ENCODE data around the gene SPDYE2B. TPM values are rescaled to one million over a fixed set of nuclear protein-coding genes. Genes with fewer than 3 reads are reported as not detected.
"Not testable (repeated sequence)": the region's sequence is repeated elsewhere in the genome, so short reads cannot be mapped to it uniquely, and the experiment has no call there.

SPDYE2B gene
- total and polyA plus RNA-seq, 5 donors from 2014 or later = 0.41 TPM; not detected in 4

GRCh38 chr7:102698962-102699750 lies 49.0 kb downstream of the SPDYE2B start:
- not testable (repeated sequence) for H3K4me1 ChIP-seq (ENCODE audit: control insufficient read depth, insufficient read depth, low read length, poor library complexity, severe bottlenecking); H3K9me3 ChIP-seq (ENCODE audit: control insufficient read depth in 2 of 2, low read length in 2 of 2); H3K27me3 ChIP-seq (ENCODE audit: control insufficient read depth, insufficient read depth, low read length); DNase-seq; H3K4me3 Mint-ChIP-seq; ATAC-seq (ENCODE audit: low read depth in 2 of 2); H3K27ac ChIP-seq (ENCODE audit: insufficient read depth, low read length, poor library complexity, severe bottlenecking); H3K4me1 Mint-ChIP-seq; H3K36me3 ChIP-seq (ENCODE audit: control insufficient read depth, insufficient read depth, low read length); H3K4me3 ChIP-seq (ENCODE audit: low read depth, low read length); H3K27me3 Mint-ChIP-seq; H3K9me3 Mint-ChIP-seq; H3K36me3 Mint-ChIP-seq
- peak overlapping the region in 1 of 3 donors; percentile 48 for H3K27ac Mint-ChIP-seq

Other genes starting within 250 kb of the SPDYE2B start
- 14.6 TPM for gene ORAI2, start 216.7 kb upstream of the SPDYE2B start, total RNA-seq
- 10 to 100 TPM; 15.8 to 26.6 (median 17.7) TPM for gene ORAI2, start 216.7 kb upstream of the SPDYE2B start, polyA plus RNA-seq
- gene ALKBH4, start 185.5 kb upstream of the SPDYE2B start, total RNA-seq = 7.4 TPM
- 10 to 100 TPM; 18.4 to 20.6 (median 19.4) TPM for gene ALKBH4, start 185.5 kb upstream of the SPDYE2B start, polyA plus RNA-seq
- 12.9 TPM for gene LRWD1, start 185.3 kb upstream of the SPDYE2B start, total RNA-seq
- gene LRWD1, start 185.3 kb upstream of the SPDYE2B start, polyA plus RNA-seq = 10 to 100 TPM; 12.4 to 15.3 (median 13.7) TPM
- 39.1 TPM for gene POLR2J, start 171.4 kb upstream of the SPDYE2B start, total RNA-seq
- 100 to 1,000 TPM in 3 of 4 donors, 10 to 100 TPM in 1; 73.9 to 109 (median 104) TPM for gene POLR2J, start 171.4 kb upstream of the SPDYE2B start, polyA plus RNA-seq
- gene RASA4B, start 132.5 kb upstream of the SPDYE2B start, total RNA-seq = 32.4 TPM
- 10 to 100 TPM in 1 of 4 donors, 1 to 10 TPM in 3; 8.0 to 14.2 (median 9.3) TPM for gene RASA4B, start 132.5 kb upstream of the SPDYE2B start, polyA plus RNA-seq
- 98.1 TPM for gene UPK3BL2, start 106.6 kb upstream of the SPDYE2B start, total RNA-seq
- gene UPK3BL2, start 106.6 kb upstream of the SPDYE2B start, polyA plus RNA-seq = 1 to 10 TPM in 3 of 4 donors, under 1 TPM in 1; 0.86 to 3.3 (median 1.5) TPM
- gene SPDYE2, start 99.1 kb upstream of the SPDYE2B start, total RNA-seq = 0.39 TPM
- gene SPDYE2, start 99.1 kb upstream of the SPDYE2B start, polyA plus RNA-seq = under 1 TPM; 0.19 to 0.66 (median 0.47) TPM
- 214 TPM for gene POLR2J3, start 77.7 kb upstream of the SPDYE2B start, total RNA-seq
- 10 to 100 TPM; 19.9 to 33.7 (median 27.9) TPM for gene POLR2J3, start 77.7 kb upstream of the SPDYE2B start, polyA plus RNA-seq
- 67.5 TPM for gene RASA4, start 33.6 kb upstream of the SPDYE2B start, total RNA-seq
- gene RASA4, start 33.6 kb upstream of the SPDYE2B start, polyA plus RNA-seq = 10 to 100 TPM; 17.7 to 24.2 (median 19.3) TPM
- gene UPK3BL1, start 7.5 kb upstream of the SPDYE2B start, total RNA-seq = 119 TPM
- 10 to 100 TPM in 3 of 4 donors, 1 to 10 TPM in 1; 9.7 to 32.6 (median 21.9) TPM for gene UPK3BL1, start 7.5 kb upstream of the SPDYE2B start, polyA plus RNA-seq
- 56.4 TPM for gene POLR2J2, start 21.3 kb downstream of the SPDYE2B start, total RNA-seq
- 1 to 10 TPM; 1.3 to 3.3 (median 1.9) TPM for gene POLR2J2, start 21.3 kb downstream of the SPDYE2B start, polyA plus RNA-seq
- gene FAM185A, start 98.7 kb downstream of the SPDYE2B start, total RNA-seq = 6.4 TPM
- gene FAM185A, start 98.7 kb downstream of the SPDYE2B start, polyA plus RNA-seq = 1 to 10 TPM; 6.1 to 7.3 (median 6.6) TPM